H1 (cell line): ENCODE measurements around the gene KCNH4. TPM values are rescaled to one million over a fixed set of nuclear protein-coding genes. Genes with fewer than 3 reads are reported as not detected.

ENCODE experiments used
- CTCF ChIA-PET: fragments of 300-600 bp; sonication (Branson Sonifier 250); formaldehyde crosslinking; loops from one replicate; lab custom pipeline; 2021; ENCODE audit not compliant: partially characterized antibody; lab: Charles Lee
- POLR2A ChIA-PET: fragments of 300-600 bp; sonication (Branson Sonifier 250); formaldehyde crosslinking; loops from one replicate; lab custom pipeline; 2021; ENCODE audit warnings: inconsistent platforms; ENCODE audit not compliant: partially characterized antibody; lab: Charles Lee
- DNase-seq, 2 experiments: peaks; one replicate each; pipeline versions ENCODE4 v3.0.0 to v3.0.0-alpha.2; 2010 to 2022; ENCODE audit warnings: low spot score in 2 of 2, low read depth in 1 of 2, mixed read lengths in 1 of 2
- FAIRE-seq: peaks from 2 replicates; lab custom pipeline; 2011; peaks lifted over from hg19 to GRCh38; lab: Jason Lieb, UNC
- H2AFZ ChIP-seq: 2 replicates; pipeline ENCODE4 v1.8.1; 2012; ENCODE audit warnings: low read length, inconsistent platforms
- H2AK5ac ChIP-seq: 2 replicates; pipeline ENCODE4 v1.6.1; 2013; ENCODE audit warnings: low read depth, low read length
- H2BK120ac ChIP-seq: replicated peaks from 2 replicates; pipeline ENCODE3; 2013; ENCODE audit warnings: low read depth, low read length, inconsistent platforms
- H2BK12ac ChIP-seq: 2 replicates; pipeline ENCODE4 v1.6.1; 2013; ENCODE audit warnings: low read depth, low read length
- H2BK15ac ChIP-seq: 2 replicates; pipeline ENCODE4 v1.6.1; 2013; ENCODE audit warnings: low read length
- H2BK20ac ChIP-seq: 2 replicates; pipeline ENCODE4 v1.6.1; 2013; ENCODE audit warnings: low read length
- H2BK5ac ChIP-seq: 2 replicates; pipeline ENCODE4 v1.6.1; 2013; ENCODE audit warnings: low read depth, low read length
- H3K14ac ChIP-seq: 2 replicates; pipeline ENCODE4 v1.6.1; 2013; ENCODE audit warnings: inconsistent platforms; ENCODE audit not compliant: insufficient read length
- H3K18ac ChIP-seq: 2 replicates; pipeline ENCODE4 v1.6.1; 2013; ENCODE audit warnings: low read length; ENCODE audit errors: extremely low read depth
- H3K23ac ChIP-seq: 2 replicates; pipeline ENCODE4 v1.6.1; 2013; ENCODE audit warnings: inconsistent platforms; ENCODE audit not compliant: insufficient read length
- H3K23me2 ChIP-seq: 2 replicates; pipeline ENCODE4 v1.6.1; 2013; ENCODE audit warnings: low read depth, low read length
- H3K27ac ChIP-seq: 2 replicates; pipeline ENCODE4 v1.6.1; 2011; ENCODE audit warnings: low read depth, low read length, inconsistent platforms
- H3K27me3 ChIP-seq, 4 experiments: replicated peaks in 1 of 4; 1 replicate in 1 of 4; 2 replicates in 3 of 4; pipeline versions ENCODE4 v1.6.1 to v1.8.1; 2011 to 2013; ENCODE audit warnings: low read length in 3 of 4, mild to moderate bottlenecking in 3 of 4, inconsistent platforms in 2 of 4, mixed read lengths in 2 of 4, moderate library complexity in 1 of 4; ENCODE audit not compliant: control insufficient read depth in 3 of 4, insufficient read depth in 3 of 4; ENCODE audit errors: extremely low read depth in 1 of 4
- H3K36me3 ChIP-seq, 4 experiments: 2 replicates each; pipeline versions ENCODE4 v1.6.1 to v1.8.1; 2011 to 2013; ENCODE audit warnings: mild to moderate bottlenecking in 4 of 4, low read length in 3 of 4, moderate library complexity in 2 of 4, control low read depth in 1 of 4, inconsistent platforms in 1 of 4; ENCODE audit not compliant: insufficient read depth in 4 of 4, control insufficient read depth in 2 of 4
- H3K4ac ChIP-seq: replicated peaks from 2 replicates; pipeline ENCODE3; 2013; ENCODE audit warnings: low read length, low read depth, mixed read lengths, inconsistent platforms; ENCODE audit not compliant: insufficient read length
- H3K4me1 ChIP-seq, 4 experiments: replicated peaks in 1 of 4; 1 replicate in 1 of 4; 2 replicates in 3 of 4; pipeline versions ENCODE4 v1.6.1 to v1.8.1; 2011 to 2013; ENCODE audit warnings: low read length in 3 of 4, inconsistent platforms in 2 of 4, mixed read lengths in 1 of 4; ENCODE audit not compliant: insufficient read depth in 4 of 4, control insufficient read depth in 3 of 4
- H3K4me2 ChIP-seq, 2 experiments: 2 replicates each; pipeline versions ENCODE4 v1.6.1 to v1.8.1; 2011 to 2013; ENCODE audit warnings: low read depth in 2 of 2, low read length in 2 of 2, control low read depth in 1 of 2, inconsistent platforms in 1 of 2, mild to moderate bottlenecking in 1 of 2; ENCODE audit not compliant: insufficient read depth in 1 of 2
- H3K4me3 ChIP-seq, 4 experiments: fragments of 200-600, 300-600 bp in 1 of 4; sonication (generic), shearing (Covaris generic), sonication (Bioruptor Twin) in 1 of 4; 2 replicates each; pipeline versions ENCODE4 v1.5.1 to v1.8.1; 2011 to 2016; ENCODE audit warnings: low read length in 4 of 4, low read depth in 3 of 4, control low read depth in 2 of 4, inconsistent platforms in 2 of 4, mild to moderate bottlenecking in 2 of 4, mixed read lengths in 1 of 4, moderate library complexity in 1 of 4; ENCODE audit not compliant: insufficient read depth in 2 of 4; ENCODE audit errors: extremely low read depth in 1 of 4
- H3K56ac ChIP-seq: replicated peaks from 2 replicates; pipeline ENCODE3; 2013; ENCODE audit warnings: low read depth, mild to moderate bottlenecking, mixed read lengths, low read length, inconsistent platforms; ENCODE audit not compliant: insufficient read length
- H3K79me1 ChIP-seq: 2 replicates; pipeline ENCODE4 v1.6.1; 2013; ENCODE audit warnings: low read depth, low read length, control low read depth
- H3K79me2 ChIP-seq, 2 experiments: 2 replicates each; pipeline versions ENCODE4 v1.6.1 to v1.8.1; 2012 to 2013; ENCODE audit warnings: low read length in 2 of 2, mild to moderate bottlenecking in 2 of 2, inconsistent platforms in 1 of 2; ENCODE audit not compliant: insufficient read depth in 2 of 2, control insufficient read depth in 1 of 2
- H3K9ac ChIP-seq, 4 experiments: replicated peaks in 1 of 4; 1 replicate in 1 of 4; 2 replicates in 3 of 4; pipeline versions ENCODE4 v1.6.1 to v1.8.1; 2011 to 2013; ENCODE audit warnings: low read depth in 3 of 4, low read length in 3 of 4, control low read depth in 2 of 4, mild to moderate bottlenecking in 2 of 4, moderate library complexity in 2 of 4, inconsistent platforms in 1 of 4; ENCODE audit errors: extremely low read depth in 1 of 4
- H3K9me3 ChIP-seq, 2 experiments: 2 replicates each; pipeline versions ENCODE4 v1.6.1 to v1.8.1; 2012 to 2013; ENCODE audit warnings: mild to moderate bottlenecking in 2 of 2, moderate library complexity in 2 of 2, control low read depth in 1 of 2, inconsistent platforms in 1 of 2, low read depth in 1 of 2, low read length in 1 of 2, mixed read lengths in 1 of 2; ENCODE audit not compliant: insufficient read depth in 2 of 2
- H4K20me1 ChIP-seq, 2 experiments: replicated peaks in 1 of 2; 2 replicates each; pipeline versions ENCODE3 to v1.8.1; 2011 to 2013; ENCODE audit warnings: inconsistent platforms in 2 of 2, low read length in 2 of 2, mild to moderate bottlenecking in 1 of 2; ENCODE audit not compliant: insufficient read depth in 2 of 2, control insufficient read depth in 1 of 2
- H4K5ac ChIP-seq: 2 replicates; pipeline ENCODE4 v1.6.1; 2013; ENCODE audit warnings: low read length, low read depth, mixed read lengths, inconsistent platforms; ENCODE audit not compliant: insufficient read length
- H4K8ac ChIP-seq: 2 replicates; pipeline ENCODE4 v1.8.0; 2013; ENCODE audit warnings: mild to moderate bottlenecking, moderate library complexity, low read length, inconsistent platforms; ENCODE audit not compliant: insufficient read depth; ENCODE audit errors: extremely low read depth
- H4K91ac ChIP-seq: replicated peaks from 2 replicates; pipeline ENCODE3; 2013; ENCODE audit warnings: low read length, mixed read lengths, inconsistent platforms; ENCODE audit not compliant: insufficient read length
- BCL11A ChIP-seq, 2 experiments: IDR thresholded peaks; one replicate each; pipeline ENCODE4 v1.6.1; 2011; ENCODE audit warnings: low read depth in 2 of 2, low read length in 2 of 2, mild to moderate bottlenecking in 2 of 2
- CBX8 ChIP-seq: fragments of 300-800, 300-1000 bp; sonication (generic); IDR thresholded peaks from 2 replicates; pipeline ENCODE4 v1.7.1; 2016; ENCODE audit warnings: low read depth, low read length, borderline replicate concordance
- CHD1 ChIP-seq: IDR thresholded peaks from 2 replicates; pipeline ENCODE4 v1.6.1; 2012; ENCODE audit warnings: low read depth, low read length, improper control_type of control experiment
- CREB1 ChIP-seq: IDR thresholded peaks from 2 replicates; pipeline ENCODE4 v1.6.1; 2012; ENCODE audit warnings: inconsistent platforms
- CTBP2 ChIP-seq: IDR thresholded peaks from 2 replicates; pipeline ENCODE4 v1.7.0; 2011; ENCODE audit warnings: borderline replicate concordance, mild to moderate bottlenecking, moderate library complexity, mixed read lengths, low read length; ENCODE audit not compliant: insufficient read depth, insufficient read length
- EP300 ChIP-seq, 2 experiments: IDR thresholded peaks; 1 replicate in 1 of 2; 2 replicates in 1 of 2; pipeline ENCODE4 v1.6.1; 2011 to 2012; ENCODE audit warnings: low read depth in 2 of 2, low read length in 2 of 2, mild to moderate bottlenecking in 2 of 2, borderline replicate concordance in 1 of 2, inconsistent platforms in 1 of 2, moderate library complexity in 1 of 2
- EZH2 ChIP-seq: fragments of 200-600 bp; sonication (generic); IDR thresholded peaks from 2 replicates; pipeline ENCODE4 v1.7.1; 2012; ENCODE audit warnings: low read depth, mild to moderate bottlenecking, moderate library complexity, low read length, inconsistent platforms; ENCODE audit not compliant: severe bottlenecking
- JUN ChIP-seq: IDR thresholded peaks from 2 replicates; pipeline ENCODE4 v1.6.1; 2011; ENCODE audit warnings: low read depth, mild to moderate bottlenecking, improper control_type of control experiment, low read length
- KDM4A ChIP-seq: IDR thresholded peaks from one replicate; pipeline ENCODE4 v1.7.1; 2012; ENCODE audit warnings: low read depth, mild to moderate bottlenecking, moderate library complexity, low read length, inconsistent platforms; ENCODE audit not compliant: severe bottlenecking
- PHF8 ChIP-seq: fragments of 200-600 bp; sonication (generic); conservative IDR thresholded peaks from 2 replicates; pipeline ENCODE4 v1.7.1; 2012; ENCODE audit warnings: low read depth, mild to moderate bottlenecking, inconsistent platforms, low read length, moderate library complexity
- POLR2A ChIP-seq, 2 experiments: IDR thresholded peaks; 1 replicate in 1 of 2; 2 replicates in 1 of 2; pipeline ENCODE4 v1.6.1; 2011; ENCODE audit warnings: low read depth in 2 of 2, low read length in 2 of 2, mild to moderate bottlenecking in 2 of 2; ENCODE audit errors: control extremely low read depth in 1 of 2
- SP4 ChIP-seq: IDR thresholded peaks from 2 replicates; pipeline ENCODE4 v1.6.1; 2012; ENCODE audit warnings: low read length, inconsistent platforms
- WGBS, 2 experiments: shearing (Covaris generic) in 1 of 2; methylation state at CpG; one replicate each; pipeline versions ENCODE4 v1.1.6 to v1.1.7; 2013 to 2015; ENCODE audit warnings: low lambda C conversion rate in 2 of 2, mixed read lengths in 2 of 2, inconsistent platforms in 1 of 2, low coverage in 1 of 2, missing lambda C conversion rate in 1 of 2; ENCODE audit not compliant: insufficient replicate concordance in 2 of 2, insufficient coverage in 1 of 2, insufficient read length in 1 of 2; ENCODE audit errors: extremely low coverage in 1 of 2, missing lambda C conversion rate in 1 of 2; 5-methylcytosine and 5-hydroxymethylcytosine counted together
- polyA plus RNA-seq, 7 experiments: library from polyadenylated mRNA; depleted of rRNA in 3 of 7; stranded (reverse) in 5 of 7; unstranded in 2 of 7; fragments of >200 nt in 5 of 7; fragments of 200-250 nt in 2 of 7; gene quantifications; 1 replicate in 5 of 7; 2 replicates in 1 of 7; 4 replicates in 1 of 7; pipeline versions ENCODE4 v1.2.1 to v1.2.3, GENCODE V29; 2011 to 2013; ENCODE audit warnings: missing spikeins in 2 of 7, mixed read lengths in 2 of 7
- total RNA-seq: library from RNA; stranded (reverse); fragmentation: NEBNext Ultra II Directional; extraction: Animal tissue kit (Norgen Biotek cat#: 25700); gene quantifications from 2 replicates; pipeline ENCODE4 v1.2.1, GENCODE V29; 2021
- TF ChIP-seq, protein P1 (sequence below): IDR thresholded peaks from 2 replicates; pipeline ENCODE4 v1.6.1; 2012; ENCODE audit warnings: inconsistent platforms

Gene KCNH4
- total and polyA plus RNA-seq, 2 of the 8 experiments (the other 6 are each of a cell fraction or from before 2014, with no cell fraction given): 0.44 to 0.47 TPM

DNA sequence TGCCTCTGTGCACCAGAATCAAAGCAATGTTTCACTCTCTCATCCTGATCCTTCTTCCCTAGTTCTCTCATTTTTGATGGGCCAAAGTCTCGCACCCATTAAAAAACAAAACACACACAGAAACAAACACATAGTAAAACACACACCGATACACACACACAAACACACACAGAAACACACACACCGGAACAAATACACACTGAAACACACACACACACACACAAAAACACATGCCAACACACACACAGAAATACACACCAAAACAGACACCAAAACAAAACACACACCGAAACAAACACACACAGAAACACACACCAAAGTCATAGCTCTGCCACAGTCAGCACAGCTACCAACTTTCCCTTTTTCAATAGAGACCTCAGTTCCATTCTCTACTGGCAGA is 49.7 kb downstream of the KCNH4 start:
- Histone ChIP-seq H2BK15ac (no peak overlapping the region), H3K27me3 (no peaks in the 10 kb centered on the region)
- CTCF ChIA-PET: interaction anchor here (0.7 to 11.7 kb wide), 15 partner anchors 9 to 191 kb away, joined by 3 to 97 read pairs (median 4); partner anchors contain the start of genes HSPB9, KAT2A and NKIRAS2
- TF ChIP-seq KDM4A (no peak), POLR2A (IDR thresholded peaks at IDR 0.05; ENCODE audit: control extremely low read depth in 1 of 2, low read depth in 2 of 2, low read length in 2 of 2) (no peak), SP4 (no peak), EP300 (IDR thresholded peaks at IDR 0.05; ENCODE audit: borderline replicate concordance in 1 of 2, low read depth in 2 of 2, low read length in 2 of 2) (no peak), EZH2 (no peak), JUN (no peak), CREB1 (no peak), BCL11A (IDR thresholded peaks at IDR 0.05; ENCODE audit: low read depth in 2 of 2, low read length in 2 of 2) (no peak), CBX8 (no peak), CTBP2 (no peak), CHD1 (no peak), PHF8 (no peak)
- TF ChIP-seq, protein P1, sequence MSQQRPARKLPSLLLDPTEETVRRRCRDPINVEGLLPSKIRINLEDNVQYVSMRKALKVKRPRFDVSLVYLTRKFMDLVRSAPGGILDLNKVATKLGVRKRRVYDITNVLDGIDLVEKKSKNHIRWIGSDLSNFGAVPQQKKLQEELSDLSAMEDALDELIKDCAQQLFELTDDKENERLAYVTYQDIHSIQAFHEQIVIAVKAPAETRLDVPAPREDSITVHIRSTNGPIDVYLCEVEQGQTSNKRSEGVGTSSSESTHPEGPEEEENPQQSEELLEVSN: no peak

More for the DNA sequence above, 49.7 kb downstream of the KCNH4 start:
- Histone ChIP-seq H3K4ac (no peak overlapping the region), H2BK5ac (no peak overlapping the region), H3K4me3 (no peak overlapping the region), H4K20me1 (peaks cover 11 to 16% of the 10 kb centered on the region in 2 experiments), H3K4me1 (peaks cover 0 to 5% (median 1%) of the 10 kb centered on the region in 4 experiments; a peak in 3 of 7 replicates), H3K18ac (no peak overlapping the region), H3K9me3 (no peaks in the 10 kb centered on the region), H3K23me2 (peaks cover 3% of the 10 kb centered on the region; the same call in 1 of the 2 replicates), H3K27ac (no peak overlapping the region), H3K79me2 (peaks cover 0 to 29% of the 10 kb centered on the region in 2 experiments; a peak in 2 of 4 replicates), H4K5ac (no peak overlapping the region), H2AK5ac (no peak overlapping the region), H3K56ac (no peak overlapping the region), H3K14ac (no peak overlapping the region), H2AFZ (no peak overlapping the region), H2BK20ac (no peak overlapping the region), H2BK12ac (no peak overlapping the region), H3K9ac (no peak overlapping the region), H3K79me1 (peaks cover 13% of the 10 kb centered on the region), H2BK120ac (no peak overlapping the region), H4K91ac (no peak overlapping the region), H3K4me2 (no peak overlapping the region), H3K36me3 (peaks cover 4 to 36% (median 25%) of the 10 kb centered on the region in 4 experiments), H4K8ac (no peak overlapping the region), H3K23ac (no peak overlapping the region)
- whole genome bisulfite sequencing, 2 experiments: 94% methylated on average over 4 of the region's 4 CpGs; no CpG with 5 or more reads in 1 of the 2 experiments
- FAIRE-seq (no peak), DNase-seq (no peak)
- POLR2A ChIA-PET: interaction anchor here (0.8 kb wide), 2 partner anchors 23 to 36 kb away, joined by 3 to 4 read pairs; no protein-coding TSS in a partner anchor
